GM12891 (cell line): ENCODE results near the gene CMC1.

ENCODE experiments used
- DNase-seq: peaks from one replicate; pipeline ENCODE4 v3.0.0; 2011; ENCODE audit warnings: low spot score; ENCODE audit not compliant: insufficient read length
- FAIRE-seq: peaks from 2 replicates; lab custom pipeline; 2011; peaks lifted over from hg19 to GRCh38; lab: Jason Lieb, UNC
- PAX5 ChIP-seq: IDR thresholded peaks from 2 replicates; pipeline ENCODE4 v1.6.1; 2011; ENCODE audit warnings: low read length, moderate library complexity, mild to moderate bottlenecking; ENCODE audit not compliant: insufficient read depth, severe bottlenecking
- POLR2A ChIP-seq: IDR thresholded peaks from 2 replicates; pipeline ENCODE4 v1.6.1; 2011; ENCODE audit warnings: low read depth, low read length, control low read depth
- POLR2AphosphoS5 ChIP-seq: IDR thresholded peaks from 2 replicates; pipeline ENCODE4 v1.6.1; 2011; ENCODE audit warnings: low read depth, low read length, control low read depth
- POU2F2 ChIP-seq: IDR thresholded peaks from 2 replicates; pipeline ENCODE4 v1.6.1; 2011; ENCODE audit warnings: low read depth, mild to moderate bottlenecking, control low read depth, low read length, moderate library complexity
- SPI1 ChIP-seq: IDR thresholded peaks from 2 replicates; pipeline ENCODE4 v1.6.1; 2011; ENCODE audit warnings: low read depth, low read length, control low read depth
- TAF1 ChIP-seq: IDR thresholded peaks from 2 replicates; pipeline ENCODE4 v1.6.1; 2011; ENCODE audit warnings: low read depth, low read length, control low read depth

Gene CMC1

GRCh38 chr3:28348629-28349468 is 107.4 kb downstream of the CMC1 start, which contains the start of the genes AZI2 and ZCWPW2:
TSS of gene AZI2 (minus strand) at chr3:28348824. CDS start at chr3:28340617, 8,207 bp downstream.
TSS of gene ZCWPW2 (plus strand) at chr3:28348721. CDS start at chr3:28413069, 64,348 bp downstream.
- TF ChIP-seq POLR2A (peak; percentile 72), SPI1 (peak; percentile 73), TAF1 (peak; percentile 51), POU2F2 (peak; percentile 30; the same call in 1 of the 2 replicates), PAX5 (no peak), POLR2AphosphoS5 (peak; percentile 81; the same call in 1 of the 2 replicates)
- FAIRE-seq = peak; percentile 100
- peak; percentile 51 for DNase-seq

GRCh38 chr3:28349469-28350000 is 108.1 kb downstream of the CMC1 start:
- FAIRE-seq (no peak), DNase-seq (no peak)
- TF ChIP-seq POLR2AphosphoS5 (no peak), PAX5 (no peak)
